ENCODE results near the gene HSD17B10. TPM values are rescaled to one million over a fixed set of nuclear protein-coding genes. Genes with fewer than 3 reads are reported as not detected.

The HSD17B10 gene
- total and polyA plus RNA-seq, 2 experiments from 2014 or later = 66.1 to 95.9 TPM

DNA sequence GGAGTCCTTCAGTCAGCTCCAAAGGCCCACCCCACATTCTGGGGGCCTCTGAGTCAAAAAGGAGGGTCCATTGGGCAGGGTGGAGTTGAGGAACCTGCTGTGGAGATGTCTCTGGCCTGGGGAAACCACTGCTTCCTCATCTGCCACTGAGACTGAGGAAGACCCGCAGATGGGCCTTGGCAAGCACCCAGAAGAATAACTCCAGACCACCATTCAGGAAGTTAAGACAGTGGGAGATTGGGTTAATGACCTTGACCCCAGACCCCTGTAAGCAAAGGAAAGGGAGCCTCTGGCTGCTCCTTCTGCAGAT lies 8.1 kb upstream of the HSD17B10 start:
- H3K4me2 ChIP-seq = peak overlapping the region; percentile 83
- H3K27ac ChIP-seq = no peak overlapping the region
- H4K20me1 ChIP-seq (ENCODE audit: insufficient read depth, poor library complexity, severe bottlenecking) = no peaks in the 10 kb centered on the region
- no peak for DNase-seq (ENCODE audit: low spot score)
- no peaks in the 10 kb centered on the region for H3K9me2 ChIP-seq (replicated peaks; ENCODE audit: insufficient read depth)
- no peaks in the 10 kb centered on the region for H3K27me3 ChIP-seq
- peak overlapping the region; percentile 64 for H2AFZ ChIP-seq
- no peaks in the 10 kb centered on the region for H3K79me2 ChIP-seq
- 84% methylated on average over 1 of the region's 1 CpG for WGBS (ENCODE audit: low lambda C conversion rate, missing lambda C conversion rate)
- TF ChIP-seq EZH2 (IDR thresholded peaks at IDR 0.05; ENCODE audit: borderline replicate concordance) (no peak), EZH2phosphoT487 (IDR thresholded peaks at IDR 0.05; ENCODE audit: low read depth, severe bottlenecking, unreplicated experiment) (no peak)
- TF ChIP-seq, protein P1, sequence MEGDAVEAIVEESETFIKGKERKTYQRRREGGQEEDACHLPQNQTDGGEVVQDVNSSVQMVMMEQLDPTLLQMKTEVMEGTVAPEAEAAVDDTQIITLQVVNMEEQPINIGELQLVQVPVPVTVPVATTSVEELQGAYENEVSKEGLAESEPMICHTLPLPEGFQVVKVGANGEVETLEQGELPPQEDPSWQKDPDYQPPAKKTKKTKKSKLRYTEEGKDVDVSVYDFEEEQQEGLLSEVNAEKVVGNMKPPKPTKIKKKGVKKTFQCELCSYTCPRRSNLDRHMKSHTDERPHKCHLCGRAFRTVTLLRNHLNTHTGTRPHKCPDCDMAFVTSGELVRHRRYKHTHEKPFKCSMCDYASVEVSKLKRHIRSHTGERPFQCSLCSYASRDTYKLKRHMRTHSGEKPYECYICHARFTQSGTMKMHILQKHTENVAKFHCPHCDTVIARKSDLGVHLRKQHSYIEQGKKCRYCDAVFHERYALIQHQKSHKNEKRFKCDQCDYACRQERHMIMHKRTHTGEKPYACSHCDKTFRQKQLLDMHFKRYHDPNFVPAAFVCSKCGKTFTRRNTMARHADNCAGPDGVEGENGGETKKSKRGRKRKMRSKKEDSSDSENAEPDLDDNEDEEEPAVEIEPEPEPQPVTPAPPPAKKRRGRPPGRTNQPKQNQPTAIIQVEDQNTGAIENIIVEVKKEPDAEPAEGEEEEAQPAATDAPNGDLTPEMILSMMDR (IDR thresholded peaks at IDR 0.05; ENCODE audit: poor library complexity) = no peak
- H3K36me3 ChIP-seq (replicated peaks; ENCODE audit: insufficient read depth, low read depth) = no peaks in the 10 kb centered on the region
- H3K9me3 ChIP-seq (ENCODE audit: low read depth) = no peaks in the 10 kb centered on the region
- no peak overlapping the region for H3K4me3 ChIP-seq
- H3K4me1 ChIP-seq (ENCODE audit: insufficient read depth) = peaks cover 6% of the 10 kb centered on the region

DNA sequence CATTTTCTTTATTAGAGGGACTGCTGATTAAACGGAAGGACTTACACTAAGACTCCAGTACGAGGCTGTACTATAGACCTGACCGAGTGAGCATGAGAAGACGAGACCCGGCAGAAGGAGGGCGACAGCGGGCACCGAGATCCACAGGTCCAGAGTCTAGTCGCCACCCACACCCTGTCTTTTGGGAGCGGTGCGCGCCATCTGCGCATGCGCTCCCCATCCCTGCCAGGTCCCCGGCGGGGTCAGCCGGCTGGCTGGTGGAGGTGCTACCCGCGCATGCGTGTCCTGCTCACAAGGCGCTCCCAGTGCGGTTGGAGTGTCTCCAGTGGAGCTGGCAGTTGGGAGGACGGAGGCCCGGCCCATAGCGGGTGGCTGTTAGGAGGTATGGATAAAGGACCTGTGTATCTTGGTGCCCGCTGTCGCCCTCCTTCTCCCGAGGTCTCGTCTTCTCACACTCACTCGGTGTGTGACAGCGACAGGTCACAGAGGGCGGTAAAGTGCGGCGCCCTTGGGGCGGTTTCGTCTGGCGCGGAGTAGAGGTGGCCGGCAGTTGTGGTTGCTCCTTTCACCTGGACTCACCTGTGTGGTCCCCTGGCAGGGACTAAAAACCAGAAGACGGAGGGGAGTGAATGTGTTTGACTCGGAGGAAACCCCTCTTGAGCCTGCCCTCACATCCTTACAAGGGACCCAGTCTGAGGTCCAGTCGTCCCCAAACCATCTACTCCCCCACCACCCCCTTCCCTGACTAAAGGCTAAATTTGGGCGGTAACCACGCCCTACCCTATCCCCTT lies 7.6 kb upstream of the HSD17B10 start:
- Histone ChIP-seq H3K9me2 (replicated peaks; ENCODE audit: insufficient read depth) (no peaks in the 10 kb centered on the region), H4K20me1 (ENCODE audit: insufficient read depth, poor library complexity, severe bottlenecking) (no peaks in the 10 kb centered on the region), H3K4me3 (peak overlapping the region; percentile 21), H3K4me2 (peak overlapping the region; percentile 83), H3K4me1 (ENCODE audit: insufficient read depth) (peaks cover 6% of the 10 kb centered on the region), H3K9me3 (ENCODE audit: low read depth) (no peaks in the 10 kb centered on the region), H3K36me3 (replicated peaks; ENCODE audit: insufficient read depth, low read depth) (no peaks in the 10 kb centered on the region), H3K79me2 (no peaks in the 10 kb centered on the region), H2AFZ (peak overlapping the region; percentile 64), H3K27ac (peak overlapping the region; percentile 31), H3K27me3 (no peaks in the 10 kb centered on the region)
- DNase-seq (ENCODE audit: low spot score) = peak; percentile 85
- WGBS (ENCODE audit: low lambda C conversion rate, missing lambda C conversion rate) = 45% methylated on average over 44 of the region's 44 CpGs
- TF ChIP-seq EZH2phosphoT487 (IDR thresholded peaks at IDR 0.05; ENCODE audit: low read depth, severe bottlenecking, unreplicated experiment) (no peak), EZH2 (IDR thresholded peaks at IDR 0.05; ENCODE audit: borderline replicate concordance) (no peak)
- TF ChIP-seq, protein P1 (IDR thresholded peaks at IDR 0.05; ENCODE audit: poor library complexity) = no peak

DNA sequence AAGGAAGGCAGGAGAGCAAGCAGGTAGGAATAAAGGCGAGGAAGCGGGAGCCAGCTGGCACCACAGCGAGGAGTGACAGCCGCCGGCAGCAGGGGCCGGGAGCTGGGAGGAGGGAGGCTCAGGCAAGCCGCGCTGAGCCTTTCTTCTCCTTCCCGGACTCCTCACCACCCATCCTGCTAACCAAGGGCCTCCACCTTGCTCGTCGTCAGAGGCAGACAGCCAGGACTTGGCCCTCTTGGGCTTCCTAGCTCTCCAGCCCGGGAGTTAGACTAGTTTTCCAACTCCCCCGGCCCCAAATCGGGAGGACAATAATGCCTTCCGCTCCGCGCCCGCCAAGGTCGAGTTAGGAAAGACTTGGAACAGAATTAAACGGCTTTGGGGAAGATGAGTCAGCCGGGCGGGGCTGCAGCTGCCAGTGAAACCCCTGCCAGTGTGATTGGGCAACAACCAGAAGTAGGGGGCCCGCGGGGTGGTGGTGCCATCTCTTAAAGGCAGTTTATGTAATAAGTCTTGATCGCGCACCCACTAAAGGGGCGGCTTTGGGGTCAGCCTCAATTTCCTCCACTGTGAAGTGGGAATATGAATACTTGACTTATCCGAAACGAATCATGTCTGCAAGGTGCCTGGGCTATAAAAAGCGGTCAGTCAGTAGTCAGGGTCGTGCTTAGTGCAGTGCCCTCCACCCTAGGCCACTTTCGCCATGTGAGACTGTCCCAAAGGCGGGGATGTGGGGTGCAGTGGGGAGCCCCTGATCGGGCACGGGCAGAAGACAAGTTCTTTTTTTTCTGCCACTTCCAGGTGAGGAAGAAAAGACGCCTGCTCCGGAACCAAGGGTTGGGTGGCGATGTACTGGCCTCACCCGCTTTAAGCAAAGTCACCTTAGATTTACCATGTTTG lies 6.7 kb upstream of the HSD17B10 start:
- Histone ChIP-seq H3K4me2 (peak overlapping the region; percentile 83), H2AFZ (peak overlapping the region; percentile 64)
- DNase-seq (ENCODE audit: low spot score) = peak; percentile 53

DNA sequence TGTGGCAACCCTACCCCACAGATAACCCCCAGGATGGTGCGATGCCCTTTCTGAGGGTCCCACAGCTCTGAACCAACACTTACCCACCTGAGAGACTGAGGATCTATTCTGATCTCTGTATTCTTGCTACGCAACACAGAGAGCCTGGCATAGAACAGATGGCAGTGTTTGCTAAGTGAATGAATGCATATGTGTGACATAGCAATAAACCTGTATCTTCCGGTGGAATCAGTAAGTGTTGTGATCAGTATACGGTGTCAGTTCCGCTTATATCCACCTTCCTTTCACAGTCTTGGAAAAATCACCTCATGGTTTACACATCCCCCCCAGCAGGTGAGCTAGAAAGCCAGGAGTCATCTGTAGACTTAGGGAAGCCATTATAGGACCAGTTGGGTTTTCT lies 5.9 kb upstream of the HSD17B10 start:
- Histone ChIP-seq H2AFZ (peak overlapping the region; percentile 60), H3K4me3 (no peak overlapping the region), H4K20me1 (ENCODE audit: insufficient read depth, poor library complexity, severe bottlenecking) (no peaks in the 10 kb centered on the region), H3K79me2 (no peaks in the 10 kb centered on the region), H3K4me1 (ENCODE audit: insufficient read depth) (peaks cover 6% of the 10 kb centered on the region), H3K27me3 (no peaks in the 10 kb centered on the region), H3K27ac (peak overlapping the region; percentile 49), H3K4me2 (peak overlapping the region; percentile 83), H3K9me3 (ENCODE audit: low read depth) (no peaks in the 10 kb centered on the region), H3K9me2 (replicated peaks; ENCODE audit: insufficient read depth) (no peaks in the 10 kb centered on the region), H3K36me3 (replicated peaks; ENCODE audit: insufficient read depth, low read depth) (no peaks in the 10 kb centered on the region)
- WGBS (ENCODE audit: low lambda C conversion rate, missing lambda C conversion rate) = 79% methylated on average over 5 of the region's 5 CpGs
- DNase-seq (ENCODE audit: low spot score) = no peak
- TF ChIP-seq, protein P1 (IDR thresholded peaks at IDR 0.05; ENCODE audit: poor library complexity) = no peak
- no peak for TF ChIP-seq EZH2phosphoT487 (IDR thresholded peaks at IDR 0.05; ENCODE audit: low read depth, severe bottlenecking, unreplicated experiment)
- no peak for TF ChIP-seq EZH2 (IDR thresholded peaks at IDR 0.05; ENCODE audit: borderline replicate concordance)

More for the DNA sequence above, 6.7 kb upstream of the HSD17B10 start:
- H3K79me2 ChIP-seq = no peaks in the 10 kb centered on the region
- H3K27me3 ChIP-seq = no peaks in the 10 kb centered on the region
- no peaks in the 10 kb centered on the region for H3K9me3 ChIP-seq (ENCODE audit: low read depth)
- H3K36me3 ChIP-seq (replicated peaks; ENCODE audit: insufficient read depth, low read depth) = no peaks in the 10 kb centered on the region
- 58% methylated on average over 39 of the region's 39 CpGs for WGBS (ENCODE audit: low lambda C conversion rate, missing lambda C conversion rate)
- H3K4me1 ChIP-seq (ENCODE audit: insufficient read depth) = peaks cover 6% of the 10 kb centered on the region
- H3K4me3 ChIP-seq = peak overlapping the region; percentile 21
- H3K27ac ChIP-seq = peak overlapping the region; percentile 49
- no peak for TF ChIP-seq EZH2phosphoT487 (IDR thresholded peaks at IDR 0.05; ENCODE audit: low read depth, severe bottlenecking, unreplicated experiment)
- no peaks in the 10 kb centered on the region for H3K9me2 ChIP-seq (replicated peaks; ENCODE audit: insufficient read depth)
- no peaks in the 10 kb centered on the region for H4K20me1 ChIP-seq (ENCODE audit: insufficient read depth, poor library complexity, severe bottlenecking)
